B cell (primary cell): ENCODE data around the gene MLLT3. TPM values are rescaled to one million over a fixed set of nuclear protein-coding genes. Genes with fewer than 3 reads are reported as not detected.

Experiments
- ATAC-seq: fragments of 200-7000 bp; cut with Tn5 transposase; one replicate; pipeline ENCODE4 v1.10.0; 2021; ENCODE audit warnings: low read depth, mild to moderate bottlenecking, moderate number of reproducible peaks, moderate library complexity
- CTCF ChIA-PET: fragments of 350-600 bp; sonication (Branson Sonifier 250); formaldehyde crosslinking; loops from one replicate; lab custom pipeline; 2021; ENCODE audit warnings: antibody characterized with exemption, inconsistent platforms; lab: Charles Lee
- POLR2A ChIA-PET: fragments of 350-600 bp; sonication (Branson Sonifier 250); formaldehyde crosslinking; loops from one replicate; lab custom pipeline; 2021; ENCODE audit warnings: antibody characterized with exemption; lab: Charles Lee
- DNase-seq: peaks from one replicate; pipeline ENCODE4 v3.0.0; 2013
- H2AFZ ChIP-seq: 2 replicates; pipeline ENCODE4 v1.6.1; 2012; ENCODE audit warnings: mild to moderate bottlenecking, low read depth, low read length; ENCODE audit not compliant: insufficient read depth, poor library complexity, severe bottlenecking
- H3K27ac ChIP-seq, 2 donors: 1 replicate in 1 of 2; 2 replicates in 1 of 2; pipeline ENCODE4 v1.5.1; 2012 to 2013; ENCODE audit warnings: low read length in 2 of 2, mild to moderate bottlenecking in 2 of 2, moderate library complexity in 1 of 2
- H3K27me3 ChIP-seq, 4 experiments: fragments of 200-600 bp in 1 of 4; sonication (generic) in 1 of 4; replicated peaks in 1 of 4; 1 replicate in 2 of 4; 2 replicates in 2 of 4; pipeline versions ENCODE4 v1.6.1 to v1.7.0; 2013 to 2016; ENCODE audit warnings: low read length in 3 of 4, mild to moderate bottlenecking in 2 of 4, mixed read lengths in 1 of 4, moderate library complexity in 1 of 4; ENCODE audit not compliant: insufficient read depth in 4 of 4, control insufficient read depth in 3 of 4; ENCODE audit errors: control extremely low read depth in 1 of 4
- H3K36me3 ChIP-seq, 2 experiments: replicated peaks in 1 of 2; 1 replicate in 1 of 2; 2 replicates in 1 of 2; pipeline versions ENCODE4 v1.6.1 to v1.7.1; 2013; ENCODE audit warnings: low read length in 1 of 2; ENCODE audit not compliant: insufficient read depth in 2 of 2, control insufficient read depth in 1 of 2; ENCODE audit errors: control extremely low read depth in 1 of 2, extremely low read depth in 1 of 2
- H3K4me1 ChIP-seq, 2 donors: fragments of 200-600 bp in 1 of 2; sonication (generic) in 1 of 2; 1 replicate in 1 of 2; 2 replicates in 1 of 2; pipeline versions ENCODE4 v1.5.1 to v1.6.1; 2013 to 2017; ENCODE audit warnings: low read length in 2 of 2; ENCODE audit not compliant: control insufficient read depth in 2 of 2, insufficient read depth in 2 of 2
- H3K4me2 ChIP-seq: replicated peaks from 2 replicates; pipeline ENCODE3; 2012; ENCODE audit warnings: mild to moderate bottlenecking, low read depth, low read length; ENCODE audit not compliant: poor library complexity, severe bottlenecking
- H3K4me3 ChIP-seq, 5 experiments: fragments of 200-600 bp in 1 of 5; sonication (generic) in 1 of 5; 1 replicate in 3 of 5; 2 replicates in 2 of 5; pipeline versions ENCODE4 v1.5.1 to v1.7.0; 2011 to 2016; ENCODE audit warnings: low read length in 4 of 5, mild to moderate bottlenecking in 4 of 5, low read depth in 2 of 5, control low read depth in 1 of 5, moderate library complexity in 1 of 5; ENCODE audit not compliant: insufficient read depth in 1 of 5; ENCODE audit errors: control extremely low read depth in 1 of 5, extremely low read depth in 1 of 5
- H3K79me2 ChIP-seq: fragments of 200-600 bp; sonication (generic); one replicate; pipeline ENCODE4 v1.6.0; 2016; ENCODE audit warnings: low read length; ENCODE audit not compliant: control insufficient read depth, insufficient read depth
- H3K9ac ChIP-seq: fragments of 200-600 bp; sonication (generic); 2 replicates; pipeline ENCODE4 v1.6.1; 2017; ENCODE audit warnings: mild to moderate bottlenecking, low read length, moderate library complexity
- H3K9me3 ChIP-seq, 3 donors: one replicate each; pipeline versions ENCODE4 v1.6.1 to v1.7.1; 2013; ENCODE audit warnings: low read length in 2 of 3; ENCODE audit not compliant: control insufficient read depth in 2 of 3, insufficient read depth in 1 of 3; ENCODE audit errors: control extremely low read depth in 1 of 3
- H4K20me1 ChIP-seq: 2 replicates; pipeline ENCODE4 v1.6.0; 2012; ENCODE audit warnings: mild to moderate bottlenecking, low read length; ENCODE audit not compliant: insufficient read depth, control insufficient read depth, poor library complexity, severe bottlenecking
- H3K27ac Mint-ChIP-seq: one replicate; pipeline ENCODE4 v1.8.0; 2021; ENCODE audit warnings: mixed read lengths
- H3K27me3 Mint-ChIP-seq: one replicate; pipeline ENCODE4 v1.8.0; 2021; ENCODE audit warnings: mixed read lengths
- H3K4me1 Mint-ChIP-seq: one replicate; pipeline ENCODE4 v1.8.0; 2021; ENCODE audit warnings: mixed read lengths
- H3K4me3 Mint-ChIP-seq: one replicate; pipeline ENCODE4 v1.8.0; 2021; ENCODE audit warnings: mixed read lengths
- H3K9me3 Mint-ChIP-seq: one replicate; pipeline ENCODE4 v1.8.0; 2022; ENCODE audit warnings: mixed read lengths; ENCODE audit not compliant: insufficient read depth
- CTCF ChIP-seq: fragments of 200-600 bp; IDR thresholded peaks from one replicate; pipeline ENCODE4 v1.8.0; 2022; ENCODE audit warnings: antibody characterized with exemption, mild to moderate bottlenecking
- EZH2 ChIP-seq: IDR thresholded peaks from 2 replicates; pipeline ENCODE4 v1.6.1; 2012; ENCODE audit warnings: borderline replicate concordance, low read depth, mild to moderate bottlenecking, moderate library complexity, low read length; ENCODE audit not compliant: insufficient read depth, poor library complexity, severe bottlenecking
- WGBS: methylation state at CpG from one replicate; pipeline ENCODE4 v1.1.5; 2013; ENCODE audit warnings: missing lambda C conversion rate; ENCODE audit not compliant: insufficient coverage; 5-methylcytosine and 5-hydroxymethylcytosine counted together
- intact Hi-C: fragments of 100-400 bp; cut with micrococcal nuclease; formaldehyde crosslinking; loops from one replicate; pipeline ENCODE4 v1.10.0; 2022
- polyA plus RNA-seq: library from polyadenylated mRNA; depleted of rRNA; stranded (reverse); fragments of >200 nt; gene quantifications from 2 replicates; pipeline ENCODE4 v1.2.3, GENCODE V29; 2012
- total RNA-seq, 2 donors: library from RNA; stranded (reverse); fragments of 120-200 nt in 1 of 2; gene quantifications; 1 replicate in 1 of 2; 2 replicates in 1 of 2; pipeline versions ENCODE4 v1.2.3 to v1.2.4, GENCODE V29; 2013 to 2022

The MLLT3 gene
- total and polyA plus RNA-seq, 2 donors (not counting 1 experiment from before 2014, with no cell fraction given): 3.4 to 3.6 TPM

- Histone ChIP-seq H3K4me3 (no peak overlapping the region), H2AFZ (no peak overlapping the region), H3K27me3 (no peaks in the 10 kb centered on the region), H3K9ac (no peak overlapping the region), H3K79me2 (no peaks in the 10 kb centered on the region), H3K4me2 (no peak overlapping the region), H3K27ac (no peak overlapping the region), H4K20me1 (no peaks in the 10 kb centered on the region), H3K36me3 (no peaks in the 10 kb centered on the region), H3K9me3 (no peaks in the 10 kb centered on the region), H3K4me1 (no peaks in the 10 kb centered on the region)
- ATAC-seq (no peak), DNase-seq (no peak)
- ChIA-PET POLR2A (no interaction called here), CTCF (interaction anchor here (1.1 kb wide), 1 partner anchor 580 kb away, joined by 3 read pairs; no protein-coding TSS in a partner anchor)
- Mint-ChIP-seq H3K27me3 (no peaks in the 10 kb centered on the region), H3K4me1 (no peaks in the 10 kb centered on the region), H3K4me3 (no peak overlapping the region), H3K9me3 (no peaks in the 10 kb centered on the region), H3K27ac (no peak overlapping the region)
- intact Hi-C loops: no loop called here
- no CpG with 5 or more reads among the region's 5 CpGs for WGBS
- TF ChIP-seq CTCF (no peak), EZH2 (no peak)
Measured at GRCh38 chr9:20361229-20361628, 261.1 kb downstream of the MLLT3 start.

- H3K36me3 ChIP-seq: no peaks in the 10 kb centered on the region
- H3K9ac ChIP-seq: no peak overlapping the region
- no peaks in the 10 kb centered on the region for H3K4me1 Mint-ChIP-seq
- WGBS: no CpG with 5 or more reads among the region's 5 CpGs
- no peak for DNase-seq
- H3K4me2 ChIP-seq: no peak overlapping the region
- no peak overlapping the region for H3K27ac ChIP-seq
- CTCF ChIA-PET: interaction anchor here (1.1 to 2.1 kb wide), 4 partner anchors 10 to 753 kb away, joined by 3 to 9 read pairs (median 5); no protein-coding TSS in a partner anchor
- POLR2A ChIA-PET: no interaction called here
- H3K9me3 Mint-ChIP-seq: no peaks in the 10 kb centered on the region
- TF ChIP-seq CTCF: no peak
- TF ChIP-seq EZH2: no peak
- H3K27me3 Mint-ChIP-seq: no peaks in the 10 kb centered on the region
- H3K4me3 ChIP-seq: no peak overlapping the region
- H3K27me3 ChIP-seq: no peaks in the 10 kb centered on the region
- no peak overlapping the region for H3K27ac Mint-ChIP-seq
- H3K79me2 ChIP-seq: no peaks in the 10 kb centered on the region
- no peaks in the 10 kb centered on the region for H3K4me1 ChIP-seq
- no peak overlapping the region for H2AFZ ChIP-seq
- H3K4me3 Mint-ChIP-seq: no peak overlapping the region
- ATAC-seq: no peak
- H4K20me1 ChIP-seq: no peaks in the 10 kb centered on the region
- no peaks in the 10 kb centered on the region for H3K9me3 ChIP-seq
- intact Hi-C loops: loop anchor here (10.0 kb wide), 1 partner anchor 757 kb away; no protein-coding TSS in a partner anchor
Measured at GRCh38 chr9:20358207-20358606, 264.1 kb downstream of the MLLT3 start.
